H9 (cell line): ENCODE measurements around the gene TOP1. TPM values are rescaled to one million over a fixed set of nuclear protein-coding genes. Genes with fewer than 3 reads are reported as not detected.
A peak's percentile ranks its signal among the peaks of the same experiment; 100 is the strongest.

Experiments
- DNase-seq: peaks from one replicate; pipeline ENCODE4 v3.0.0-alpha.2; 2017
- H2AFZ ChIP-seq: one replicate; pipeline ENCODE4 v1.6.1; 2013; ENCODE audit warnings: mild to moderate bottlenecking, low read length, control low read depth, moderate library complexity
- H2AK5ac ChIP-seq: 2 replicates; pipeline ENCODE4 v1.6.1; 2013; ENCODE audit warnings: low read length, control low read depth, mixed read lengths; ENCODE audit not compliant: insufficient read length
- H2BK120ac ChIP-seq: one replicate; pipeline ENCODE4 v1.6.1; 2013; ENCODE audit warnings: low read depth, mild to moderate bottlenecking, low read length, control low read depth, inconsistent platforms; ENCODE audit not compliant: poor library complexity, severe bottlenecking
- H2BK12ac ChIP-seq: 2 replicates; pipeline ENCODE4 v1.6.1; 2013; ENCODE audit warnings: low read length, control low read depth, mixed read lengths, low read depth; ENCODE audit not compliant: insufficient read length
- H2BK15ac ChIP-seq: 2 replicates; pipeline ENCODE4 v1.6.1; 2013; ENCODE audit warnings: low read depth, low read length, control low read depth
- H2BK20ac ChIP-seq: one replicate; pipeline ENCODE4 v1.6.1; 2013; ENCODE audit warnings: low read depth, mild to moderate bottlenecking, low read length, control low read depth, inconsistent platforms; ENCODE audit not compliant: poor library complexity, severe bottlenecking
- H2BK5ac ChIP-seq: 2 replicates; pipeline ENCODE4 v1.6.1; 2013; ENCODE audit warnings: low read length, control low read depth, mixed read lengths; ENCODE audit not compliant: insufficient read length
- H3K14ac ChIP-seq: 2 replicates; pipeline ENCODE4 v1.6.1; 2013; ENCODE audit warnings: low read length, control low read depth; ENCODE audit not compliant: insufficient read depth
- H3K18ac ChIP-seq: 2 replicates; pipeline ENCODE4 v1.6.1; 2013; ENCODE audit warnings: low read depth, mild to moderate bottlenecking, mixed read lengths, low read length, control low read depth; ENCODE audit not compliant: insufficient read length
- H3K23ac ChIP-seq: 2 replicates; pipeline ENCODE4 v1.6.1; 2013; ENCODE audit warnings: low read length, control low read depth, mixed read lengths, low read depth; ENCODE audit not compliant: insufficient read length
- H3K23me2 ChIP-seq: 2 replicates; pipeline ENCODE4 v1.6.1; 2013; ENCODE audit warnings: low read depth, mild to moderate bottlenecking, mixed read lengths, low read length, control low read depth; ENCODE audit not compliant: insufficient read length, poor library complexity, severe bottlenecking
- H3K27ac ChIP-seq: 2 replicates; pipeline ENCODE4 v1.5.1; 2013; ENCODE audit warnings: low read length, control low read depth, mixed read lengths, low read depth; ENCODE audit not compliant: insufficient read length
- H3K27me3 ChIP-seq: 2 replicates; pipeline ENCODE4 v1.6.1; 2013; ENCODE audit warnings: low read length, control low read depth, inconsistent platforms; ENCODE audit not compliant: insufficient read depth
- H3K4ac ChIP-seq: 2 replicates; pipeline ENCODE4 v1.6.1; 2013; ENCODE audit warnings: low read depth, mild to moderate bottlenecking, control low read depth, inconsistent platforms, low read length, moderate library complexity
- H3K4me1 ChIP-seq: 2 replicates; pipeline ENCODE4 v1.6.1; 2013; ENCODE audit warnings: low read length, control low read depth, inconsistent platforms; ENCODE audit not compliant: insufficient read depth
- H3K4me2 ChIP-seq: 2 replicates; pipeline ENCODE4 v1.6.1; 2013; ENCODE audit warnings: low read length, control low read depth, mixed read lengths; ENCODE audit not compliant: insufficient read length, insufficient read depth
- H3K56ac ChIP-seq: 2 replicates; pipeline ENCODE4 v1.6.1; 2013; ENCODE audit warnings: low read depth, mild to moderate bottlenecking, mixed read lengths, low read length, control low read depth; ENCODE audit not compliant: insufficient read length
- H3K79me1 ChIP-seq: 2 replicates; pipeline ENCODE4 v1.6.1; 2013; ENCODE audit warnings: low read depth, mild to moderate bottlenecking, moderate library complexity, low read length, control low read depth, inconsistent platforms; ENCODE audit not compliant: insufficient read depth, poor library complexity, severe bottlenecking
- H3K79me2 ChIP-seq: 2 replicates; pipeline ENCODE4 v1.6.1; 2013; ENCODE audit warnings: low read length, control low read depth, inconsistent platforms; ENCODE audit not compliant: insufficient read depth
- H3K9ac ChIP-seq: 2 replicates; pipeline ENCODE4 v1.6.1; 2013; ENCODE audit warnings: low read length, control low read depth, mixed read lengths; ENCODE audit not compliant: insufficient read length; ENCODE audit errors: extremely low read depth
- H3K9me3 ChIP-seq: one replicate; pipeline ENCODE4 v1.6.1; 2013; ENCODE audit warnings: low read depth, low read length, inconsistent platforms; ENCODE audit not compliant: control insufficient read depth
- H3T11ph ChIP-seq: one replicate; pipeline ENCODE4 v1.6.1; 2013; ENCODE audit warnings: mild to moderate bottlenecking, low read length, control low read depth, inconsistent platforms
- H4K20me1 ChIP-seq: one replicate; pipeline ENCODE4 v1.6.1; 2013; ENCODE audit not compliant: control insufficient read depth, insufficient read length, insufficient read depth
- H4K5ac ChIP-seq: 2 replicates; pipeline ENCODE4 v1.6.1; 2013; ENCODE audit warnings: low read depth, mild to moderate bottlenecking, mixed read lengths, low read length, control low read depth; ENCODE audit not compliant: insufficient read length
- H4K8ac ChIP-seq: replicated peaks from 2 replicates; pipeline ENCODE4 v1.6.1; 2013; ENCODE audit warnings: low read length, control low read depth, mixed read lengths, low read depth; ENCODE audit not compliant: insufficient read length
- H4K91ac ChIP-seq: 2 replicates; pipeline ENCODE4 v1.6.1; 2013; ENCODE audit warnings: low read depth, mild to moderate bottlenecking, moderate library complexity, mixed read lengths, low read length, control low read depth; ENCODE audit not compliant: insufficient read length
- H3K27ac Mint-ChIP-seq, 3 experiments: 2 replicates in 2 of 3; 3 replicates in 1 of 3; pipeline ENCODE4 v1.8.0; 2020 to 2021; ENCODE audit warnings: mixed read lengths in 3 of 3, mild to moderate bottlenecking in 1 of 3, moderate library complexity in 1 of 3
- H3K27me3 Mint-ChIP-seq: 2 replicates; pipeline ENCODE4 v1.8.0; 2021; ENCODE audit warnings: low read depth, mild to moderate bottlenecking, moderate library complexity, mixed read lengths
- H3K36me3 Mint-ChIP-seq, 3 experiments: 2 replicates in 2 of 3; 3 replicates in 1 of 3; pipeline ENCODE4 v1.8.0; 2020 to 2021; ENCODE audit warnings: low read depth in 3 of 3, mixed read lengths in 3 of 3; ENCODE audit not compliant: insufficient read depth in 1 of 3
- H3K4me1 Mint-ChIP-seq, 2 experiments: 2 replicates each; pipeline ENCODE4 v1.8.0; 2020; ENCODE audit warnings: mixed read lengths in 2 of 2
- H3K4me3 Mint-ChIP-seq, 2 experiments: 2 replicates in 1 of 2; 3 replicates in 1 of 2; pipeline ENCODE4 v1.8.0; 2020 to 2021; ENCODE audit warnings: mild to moderate bottlenecking in 2 of 2, mixed read lengths in 2 of 2, moderate library complexity in 1 of 2
- H3K9me3 Mint-ChIP-seq, 2 experiments: 2 replicates in 1 of 2; 3 replicates in 1 of 2; pipeline ENCODE4 v1.8.0; 2020; ENCODE audit warnings: mild to moderate bottlenecking in 2 of 2, mixed read lengths in 2 of 2, moderate library complexity in 1 of 2
- CTCF ChIP-seq: fragments of 200-600 bp; sonication (generic); conservative IDR thresholded peaks from 3 replicates; pipeline ENCODE4 v1.8.0; 2021; ENCODE audit warnings: antibody characterized with exemption, mild to moderate bottlenecking
- WGBS: extraction: QIAGEN DNeasy Blood & Tissue Kit; methylation state at CpG from one replicate; pipeline ENCODE4 v1.1.7; 2013; ENCODE audit warnings: missing lambda C conversion rate, low lambda C conversion rate, mixed read lengths; ENCODE audit not compliant: insufficient read length; ENCODE audit errors: extremely low coverage; 5-methylcytosine and 5-hydroxymethylcytosine counted together
- total RNA-seq: library from RNA; stranded (reverse); gene quantifications from 2 replicates; pipeline ENCODE4 v1.2.1, GENCODE V29; 2021

Gene TOP1
- total RNA-seq, 1 experiment from 2014 or later, result 96.4 TPM

GRCh38 chr20:41058674-41059635 is 30.3 kb downstream of the TOP1 start:
- H3K79me2 ChIP-seq, result peaks cover 17% of the 10 kb centered on the region; the same call in 1 of the 2 replicates
- Mint-ChIP-seq H3K9me3 (no peaks in the 10 kb centered on the region), H3K27ac (peak overlapping the region in 2 of 3 experiments; percentile 15 to 68; a peak in 4 of 7 replicates), H3K4me3 (no peak overlapping the region), H3K27me3 (no peaks in the 10 kb centered on the region), H3K4me1 (peaks cover 9 to 31% of the 10 kb centered on the region in 2 experiments), H3K36me3 (peaks cover 18 to 25% (median 23%) of the 10 kb centered on the region in 3 experiments; a peak in 6 of 7 replicates)
- H3K14ac ChIP-seq, result no peak overlapping the region
- no CpG with 5 or more reads among the region's 14 CpGs for WGBS
- no peak for TF ChIP-seq CTCF
- H3K23me2 ChIP-seq, result no peaks in the 10 kb centered on the region
- H2BK5ac ChIP-seq, result no peak overlapping the region
- H3K9ac ChIP-seq, result no peak overlapping the region
- no peak overlapping the region for H3T11ph ChIP-seq
- no peak overlapping the region for H3K27ac ChIP-seq
- H3K23ac ChIP-seq, result no peak overlapping the region
- no peak overlapping the region for H3K4me2 ChIP-seq
- no peak overlapping the region for H3K4ac ChIP-seq
- H2BK20ac ChIP-seq, result no peak overlapping the region
- H4K91ac ChIP-seq, result no peak overlapping the region
- no peak overlapping the region for H2AFZ ChIP-seq
- H3K18ac ChIP-seq, result no peak overlapping the region
- H3K79me1 ChIP-seq, result peaks cover 4% of the 10 kb centered on the region
- no peaks in the 10 kb centered on the region for H3K9me3 ChIP-seq
- no peak overlapping the region for H2BK120ac ChIP-seq
- H3K4me1 ChIP-seq, result no peaks in the 10 kb centered on the region
- H3K56ac ChIP-seq, result no peak overlapping the region
- no peak for DNase-seq
- no peak overlapping the region for H2BK15ac ChIP-seq
- no peak overlapping the region for H2AK5ac ChIP-seq
- no peaks in the 10 kb centered on the region for H3K27me3 ChIP-seq
- no peak overlapping the region for H4K8ac ChIP-seq
- no peak overlapping the region for H4K5ac ChIP-seq
- no peak overlapping the region for H2BK12ac ChIP-seq
- no peaks in the 10 kb centered on the region for H4K20me1 ChIP-seq
